EH (cell line): ENCODE data around the gene LZIC.
"Not testable (repeated sequence)": the region's sequence is repeated elsewhere in the genome, so short reads cannot be mapped to it uniquely, and the experiment has no call there.

ENCODE experiments used
- DNase-seq: peaks from one replicate; pipeline ENCODE4 v3.0.0-alpha.2; 2015; ENCODE audit warnings: low read depth

Gene LZIC

DNA sequence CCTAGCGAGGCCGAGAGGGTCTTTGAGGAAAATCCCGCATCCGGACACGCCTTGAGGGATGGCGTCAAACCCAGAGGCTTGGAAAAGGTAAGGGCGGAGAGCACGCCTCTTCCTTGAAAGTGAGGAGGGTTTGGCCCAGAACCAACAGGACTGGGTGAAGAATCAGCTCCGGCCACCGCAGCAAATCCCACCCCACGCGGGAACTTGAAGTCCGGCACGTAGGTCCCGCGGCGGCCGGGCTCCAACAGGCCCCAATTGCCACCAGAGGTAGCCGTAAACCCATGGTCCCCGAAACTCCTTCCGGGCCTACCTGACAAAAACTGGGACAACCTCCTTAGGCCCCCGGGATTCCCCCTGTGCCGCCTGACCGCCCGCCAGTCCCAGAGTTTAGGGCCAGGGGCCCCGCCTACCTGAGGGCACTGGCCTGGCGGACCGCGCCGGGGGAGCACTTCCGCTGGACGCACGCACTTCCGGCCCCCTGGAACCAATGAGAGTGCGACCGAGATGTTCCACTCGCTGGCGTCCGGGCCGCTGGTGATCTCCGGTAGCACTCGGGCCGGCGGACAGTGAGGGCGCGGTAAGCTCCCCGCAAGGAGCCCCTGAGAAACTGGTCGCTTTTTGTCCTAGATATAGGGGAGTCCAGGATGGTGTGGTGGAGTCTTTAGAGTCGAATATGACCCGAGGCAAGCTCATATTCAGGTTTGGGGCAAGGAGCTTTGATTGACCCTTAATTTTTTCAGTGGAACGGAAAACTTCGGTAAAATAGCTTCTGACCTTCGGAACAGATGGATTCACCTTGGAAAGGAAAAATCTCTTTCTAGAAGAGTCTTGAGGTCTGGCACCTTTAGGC lies at the start of gene LZIC, which contains the start of gene NMNAT1:
TSS of gene LZIC (minus strand) at position 453 of the 850 bp plus-strand sequence. CDS start 6,772 bp downstream, outside the sequence.
TSS of gene NMNAT1 (plus strand) at position 537 of the 850 bp plus-strand sequence. CDS start 28,599 bp downstream, outside the sequence.
- peak; percentile 91 for DNase-seq

DNA sequence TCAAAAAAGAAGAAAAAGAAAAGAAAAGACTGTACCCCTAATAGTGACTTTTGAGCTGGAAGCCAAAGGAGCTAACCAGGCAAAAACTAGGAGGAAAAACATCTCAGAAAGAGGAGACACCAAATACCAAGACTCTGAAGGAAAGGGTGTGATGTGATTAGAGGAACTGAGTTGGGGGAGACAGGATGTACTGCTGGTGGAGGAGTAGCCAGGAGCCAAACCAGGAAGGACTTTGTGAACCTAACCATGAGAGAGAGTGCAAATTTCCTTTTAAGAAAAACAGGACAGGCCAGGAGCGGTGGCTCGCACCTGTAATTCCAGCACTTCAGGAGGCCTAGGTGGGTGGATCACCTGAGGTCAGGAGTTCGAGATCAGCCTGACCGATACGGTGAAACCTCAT lies 49.7 kb upstream of the LZIC start:
- DNase-seq: no peak

GRCh38 chr1:9990944-9991343 lies 47.8 kb upstream of the LZIC start:
- DNase-seq: no peak

DNA sequence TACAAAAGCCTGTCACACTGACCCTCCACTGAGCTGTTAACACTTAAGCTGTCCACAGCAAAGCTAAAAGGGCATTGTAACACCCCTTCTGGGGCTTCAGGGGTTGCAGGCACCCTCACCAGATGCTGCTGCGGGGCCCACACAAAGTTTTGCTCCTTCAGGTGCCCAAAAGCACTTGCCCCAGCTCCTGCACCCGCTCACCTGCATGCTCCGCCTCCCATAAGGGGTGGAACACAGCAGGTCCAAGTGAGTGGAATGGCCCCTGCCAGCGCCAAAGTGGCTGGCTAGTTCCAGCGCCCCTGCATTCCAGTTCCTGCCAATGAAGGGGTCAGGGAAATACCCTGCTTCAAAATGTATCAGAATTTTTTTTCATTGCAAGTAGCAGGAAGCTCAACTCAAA lies 46.6 kb upstream of the LZIC start:
- no peak for DNase-seq

GRCh38 chr1:9985001-9985400 lies 41.8 kb upstream of the LZIC start:
- peak; percentile 5 for DNase-seq

- DNase-seq: no peak
Observed at GRCh38 chr1:9984253-9984652, 41.1 kb upstream of the LZIC start.

- peak; percentile 9 for DNase-seq
Observed at GRCh38 chr1:9960706-9961562, 17.7 kb upstream of the LZIC start.

GRCh38 chr1:9960011-9960410 lies 16.8 kb upstream of the LZIC start:
- DNase-seq: no peak

GRCh38 chr1:9957726-9958125 lies 14.5 kb upstream of the LZIC start:
- DNase-seq: no peak

GRCh38 chr1:9946315-9946714 lies 3.1 kb upstream of the LZIC start:
- no peak for DNase-seq

DNA sequence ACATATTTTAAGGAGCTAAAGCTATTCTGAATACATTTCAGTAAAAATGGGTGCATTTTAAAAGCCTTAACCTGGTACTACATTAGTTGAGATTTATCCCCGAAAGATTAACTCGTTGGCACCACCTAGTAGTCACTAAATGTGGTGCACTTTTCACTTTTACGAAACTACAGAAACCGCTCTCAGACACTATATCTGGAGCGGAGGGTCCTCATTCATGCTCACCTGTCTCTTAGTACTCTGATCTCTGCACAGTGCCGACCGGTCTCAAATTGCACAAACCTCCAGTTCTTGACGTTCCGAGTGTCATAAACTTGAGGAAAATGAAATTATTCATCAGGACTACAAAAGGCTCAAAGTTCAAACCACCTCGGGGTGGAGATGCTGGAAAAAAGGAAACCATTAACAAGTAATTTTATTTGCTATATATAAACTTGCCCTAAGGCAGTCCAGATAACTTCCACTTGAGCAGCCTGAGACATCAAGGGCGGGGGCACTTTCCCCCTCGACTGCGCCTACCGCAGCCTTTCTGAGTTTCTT lies 722 bp downstream of the LZIC start:
- peak; percentile 70 for DNase-seq

DNA sequence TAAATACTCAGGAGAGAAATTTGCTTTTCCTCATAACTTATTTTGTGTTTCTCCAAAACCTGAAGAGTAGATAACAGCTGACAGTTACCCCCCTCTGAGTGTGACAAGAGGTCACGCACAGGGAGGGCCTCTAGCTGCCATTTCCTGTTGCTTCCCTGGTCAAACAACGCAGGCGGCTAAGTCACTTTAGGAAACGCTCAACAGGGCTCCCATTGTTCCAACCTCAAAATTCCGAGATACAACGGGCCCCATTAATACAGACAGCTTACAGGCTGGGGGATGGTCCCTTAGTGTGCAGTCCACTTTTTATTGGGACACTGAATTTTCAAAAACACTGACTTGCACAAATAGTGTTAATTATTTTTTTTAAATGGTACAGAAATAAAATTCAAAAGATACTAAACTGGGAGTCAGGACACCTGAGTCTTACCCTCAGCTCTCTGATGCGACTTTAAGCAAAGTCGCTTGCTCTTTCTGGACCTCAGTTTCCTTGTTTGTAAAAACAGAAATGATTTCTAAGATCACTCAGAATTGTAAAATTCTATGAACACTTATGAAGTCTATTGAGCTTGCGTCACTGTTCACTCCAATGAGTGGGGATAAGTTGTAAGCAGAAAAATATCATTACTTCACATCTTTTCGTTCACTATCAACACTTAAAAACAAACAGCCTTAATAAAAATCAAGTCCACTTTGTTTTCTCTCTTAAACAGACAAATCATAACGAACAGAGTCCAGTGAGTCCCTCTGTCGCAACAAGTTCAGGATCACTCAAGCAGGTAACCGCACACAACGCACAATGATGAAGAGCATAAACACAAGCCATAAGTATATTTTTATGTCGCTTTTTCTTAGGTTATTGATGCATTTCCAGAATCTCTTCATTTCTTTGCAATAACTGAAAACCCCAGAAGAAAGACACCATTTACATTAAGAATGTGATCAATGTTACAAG lies 13.5 kb downstream of the LZIC start:
- DNase-seq: no peak

- no peak for DNase-seq
Observed at GRCh38 chr1:9927259-9927658, 15.9 kb downstream of the LZIC start.

GRCh38 chr1:9922342-9922741 lies 20.8 kb downstream of the LZIC start:
- DNase-seq: peak; percentile 51

DNA sequence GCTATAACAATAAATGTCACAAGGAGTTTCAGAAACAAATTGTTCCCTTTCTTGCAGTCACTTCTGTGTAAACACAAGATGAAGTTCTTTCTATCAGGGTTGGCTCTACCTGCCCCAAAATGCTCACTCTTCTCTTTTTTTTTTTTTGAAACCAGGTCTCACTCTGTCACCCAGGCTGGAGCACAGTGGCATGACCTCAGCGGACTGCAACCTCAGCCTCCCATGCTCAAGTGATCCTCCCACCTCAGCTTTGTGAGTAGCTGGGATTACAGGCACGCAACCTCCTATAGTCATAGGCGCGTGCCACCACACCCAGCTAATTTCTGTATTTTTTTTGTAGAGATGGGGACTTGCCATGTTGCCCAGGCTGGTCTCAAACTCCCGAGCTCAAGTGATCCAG lies 22.6 kb downstream of the LZIC start:
- DNase-seq: no peak

DNA sequence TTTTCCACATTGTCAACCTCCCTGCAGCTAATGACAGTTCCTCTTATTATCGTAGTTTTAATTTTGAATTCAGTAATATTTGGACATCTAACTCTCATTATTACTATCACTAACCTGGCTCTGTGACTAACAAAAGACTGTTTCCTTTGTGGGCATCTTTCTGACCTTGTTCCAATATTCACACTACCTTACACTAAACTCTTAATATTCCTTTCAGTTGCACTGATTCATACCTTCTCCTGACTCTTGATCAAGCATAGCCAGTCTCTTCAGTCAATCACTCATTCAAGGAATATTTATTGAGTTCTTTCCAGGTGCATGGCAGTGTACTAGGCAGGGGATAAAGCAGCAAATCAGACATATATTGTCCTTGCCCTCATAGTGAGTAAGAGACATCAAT lies 25.3 kb downstream of the LZIC start:
- no peak for DNase-seq

- DNase-seq: not testable (repeated sequence)
Observed at GRCh38 chr1:9917495-9917894, 25.7 kb downstream of the LZIC start.

DNA sequence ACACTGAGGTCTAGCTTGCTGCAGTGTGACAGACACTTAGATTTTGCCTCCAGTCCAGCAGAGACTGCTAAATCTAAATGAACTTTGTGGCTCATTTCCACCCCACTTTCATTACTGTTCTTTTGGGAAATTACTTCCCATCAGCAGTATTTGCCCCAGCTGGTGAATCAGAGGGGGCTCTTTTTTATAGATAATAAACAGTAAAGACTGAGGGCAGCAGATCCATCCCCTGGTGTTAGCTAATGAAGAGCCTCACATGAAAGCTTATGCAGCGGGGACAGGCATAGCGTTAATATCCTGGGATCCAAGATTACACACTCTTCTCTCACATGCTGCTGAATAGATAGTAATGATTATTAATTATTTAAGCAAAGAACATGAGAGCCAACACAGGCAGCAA lies 26.7 kb downstream of the LZIC start:
- DNase-seq: no peak

GRCh38 chr1:9914610-9914937 lies 28.6 kb downstream of the LZIC start:
- no peak for DNase-seq

GRCh38 chr1:9912264-9912936 lies 30.8 kb downstream of the LZIC start:
- no peak for DNase-seq
